WTC11 (cell line): ENCODE measurements around the gene CDC20B. TPM values are rescaled to one million over a fixed set of nuclear protein-coding genes. Genes with fewer than 3 reads are reported as not detected.
A peak's percentile ranks its signal among the peaks of the same experiment; 100 is the strongest.

Source experiments
- ATAC-seq: fragments of 200-7000 bp; cut with Tn5 transposase; 2 replicates; pipeline ENCODE4 v1.10.0; 2021; ENCODE audit warnings: mild to moderate bottlenecking, moderate library complexity
- CTCF ChIA-PET: fragments of 300-600 bp; sonication (Branson Sonifier 250); formaldehyde crosslinking; loops from one replicate; lab custom pipeline; 2021; ENCODE audit warnings: antibody characterized with exemption; lab: Charles Lee
- POLR2A ChIA-PET: fragments of 350-600 bp; sonication (Branson Sonifier 250); formaldehyde crosslinking; loops from one replicate; lab custom pipeline; 2021; ENCODE audit warnings: antibody characterized with exemption; lab: Charles Lee
- DNase-seq: peaks from one replicate; pipeline ENCODE4 v3.0.0; 2021; ENCODE audit warnings: low spot score
- H3K27ac Mint-ChIP-seq: 2 replicates; pipeline ENCODE4 v1.8.0; 2021; ENCODE audit warnings: mixed read lengths
- H3K27me3 Mint-ChIP-seq: 2 replicates; pipeline ENCODE4 v1.8.0; 2021; ENCODE audit warnings: low read depth, mild to moderate bottlenecking, moderate library complexity, mixed read lengths
- H3K36me3 Mint-ChIP-seq: 2 replicates; pipeline ENCODE4 v1.8.0; 2021; ENCODE audit warnings: mixed read lengths
- H3K4me1 Mint-ChIP-seq: 2 replicates; pipeline ENCODE4 v1.8.0; 2022; ENCODE audit warnings: mixed read lengths
- H3K4me3 Mint-ChIP-seq: 2 replicates; pipeline ENCODE4 v1.8.0; 2021; ENCODE audit warnings: mild to moderate bottlenecking, moderate library complexity, mixed read lengths
- H3K9me3 Mint-ChIP-seq: 2 replicates; pipeline ENCODE4 v1.8.0; 2021; ENCODE audit warnings: mixed read lengths
- FOXP1 ChIP-seq: sonication (generic); formaldehyde crosslinking; IDR thresholded peaks from 2 replicates; pipeline ENCODE4 v1.8.0; 2022; ENCODE audit warnings: missing genetic modification reagents, mild to moderate bottlenecking, moderate library complexity, borderline replicate concordance
- GRHL2 ChIP-seq: fragments of 250-450 bp; sonication (Bioruptor Pico); IDR thresholded peaks from 2 replicates; pipeline ENCODE4 v1.8.0; 2022; ENCODE audit warnings: mild to moderate bottlenecking, moderate library complexity; ENCODE audit not compliant: insufficient replicate concordance, severe bottlenecking
- HMGA2 ChIP-seq: fragments of 250-450 bp; sonication (Bioruptor Pico); IDR thresholded peaks from 2 replicates; pipeline ENCODE4 v1.4.0; 2021; ENCODE audit warnings: mild to moderate bottlenecking, moderate library complexity
- NFYB ChIP-seq: sonication (generic); formaldehyde crosslinking; conservative IDR thresholded peaks from 2 replicates; pipeline ENCODE4 v1.8.0; 2022; ENCODE audit warnings: low read depth, missing genetic modification reagents
- SMAD4 ChIP-seq: sonication (generic); formaldehyde crosslinking; IDR thresholded peaks from 2 replicates; pipeline ENCODE4 v1.8.0; 2022; ENCODE audit warnings: mild to moderate bottlenecking, missing genetic modification reagents
- TEAD1 ChIP-seq: sonication (generic); formaldehyde crosslinking; IDR thresholded peaks from 2 replicates; pipeline ENCODE4 v1.8.0; 2022; ENCODE audit warnings: mild to moderate bottlenecking, missing genetic modification reagents
- ZNF121 ChIP-seq: sonication (generic); formaldehyde crosslinking; IDR thresholded peaks from 2 replicates; pipeline ENCODE4 v1.8.0; 2023; ENCODE audit warnings: missing genetic modification reagents
- ZNF232 ChIP-seq: sonication (generic); formaldehyde crosslinking; IDR thresholded peaks from 2 replicates; pipeline ENCODE4 v1.8.0; 2022; ENCODE audit warnings: mild to moderate bottlenecking, missing genetic modification reagents
- ZNF263 ChIP-seq: sonication (generic); formaldehyde crosslinking; IDR thresholded peaks from 2 replicates; pipeline ENCODE4 v1.8.1; 2022; ENCODE audit warnings: low read depth, mild to moderate bottlenecking, moderate library complexity, missing genetic modification reagents
- total RNA-seq: library from RNA; stranded (reverse); gene quantifications from 3 replicates; pipeline ENCODE4 v1.2.3, GENCODE V29; 2021
- TF ChIP-seq, protein P1 (sequence below): fragments of 200-600 bp; IDR thresholded peaks from 2 replicates; pipeline ENCODE4 v1.8.0; 2022; ENCODE audit warnings: antibody characterized with exemption
- TF ChIP-seq, protein P2 (sequence below): fragments of 250-450 bp; sonication (Bioruptor Pico); IDR thresholded peaks from 2 replicates; pipeline ENCODE4 v1.9.0; 2021; ENCODE audit warnings: mild to moderate bottlenecking
- TF ChIP-seq, protein P3 (sequence below): sonication (generic); formaldehyde crosslinking; IDR thresholded peaks from 2 replicates; pipeline ENCODE4 v1.8.0; 2022; ENCODE audit warnings: missing genetic modification reagents
- TF ChIP-seq, protein P4 (sequence below): sonication (generic); formaldehyde crosslinking; conservative IDR thresholded peaks from 2 replicates; pipeline ENCODE4 v1.8.1; 2022; ENCODE audit warnings: mild to moderate bottlenecking, missing genetic modification reagents
- TF ChIP-seq, protein P5 (sequence below): sonication (generic); formaldehyde crosslinking; IDR thresholded peaks from 2 replicates; pipeline ENCODE4 v1.8.1; 2022; ENCODE audit warnings: missing genetic modification reagents, borderline replicate concordance

CDC20B gene
- total RNA-seq, 1 experiment from 2014 or later, result not detected

DNA sequence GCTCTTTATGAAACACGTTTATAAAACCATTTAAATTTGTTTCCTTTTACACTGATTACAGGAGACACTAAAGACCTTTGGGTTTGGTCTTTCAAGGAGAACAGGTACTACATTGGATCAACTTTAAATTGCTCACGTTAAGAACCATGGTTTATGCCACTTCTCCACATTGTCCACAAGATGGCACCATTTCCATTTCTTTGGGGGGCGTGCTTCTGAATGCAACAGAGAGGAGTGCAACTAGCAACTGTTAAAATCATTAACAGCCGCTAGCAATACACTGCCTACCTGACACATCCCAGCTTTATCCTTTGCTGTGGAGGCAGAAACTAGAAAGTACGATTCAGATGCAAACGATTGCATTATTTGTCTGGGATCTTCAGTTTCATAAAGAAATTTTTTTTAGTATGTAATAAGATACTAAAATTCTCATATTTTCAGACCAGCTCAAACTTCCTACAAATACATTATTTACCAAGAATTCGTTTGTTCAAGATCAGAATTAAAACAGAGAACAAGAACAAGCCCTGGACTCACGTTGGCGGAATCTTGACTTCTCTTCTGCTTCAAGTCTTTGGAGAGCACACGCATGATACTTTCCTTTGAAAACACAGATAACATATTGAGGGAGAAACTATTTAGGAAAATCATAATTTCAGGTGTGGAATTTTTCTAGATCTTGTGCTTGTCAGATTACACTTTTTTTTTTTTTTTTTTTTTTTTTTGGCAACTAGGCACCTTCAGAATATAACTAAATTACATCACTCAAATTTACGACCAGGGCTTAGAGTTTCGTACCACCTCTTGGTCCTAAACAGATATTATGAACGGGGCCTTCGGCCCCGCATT, 702 bp downstream of the CDC20B start:
- DNase-seq, result peak; percentile 26
- Mint-ChIP-seq H3K36me3 (no peaks in the 10 kb centered on the region), H3K4me1 (peaks cover 33% of the 10 kb centered on the region), H3K27me3 (peaks cover 66% of the 10 kb centered on the region), H3K27ac (no peak overlapping the region), H3K4me3 (peak overlapping the region; percentile 74), H3K9me3 (no peaks in the 10 kb centered on the region)
- peak; percentile 9 for ATAC-seq
- ChIA-PET POLR2A (interaction anchor here (1.0 kb wide), 1 partner anchor 10 kb away, joined by 3 read pairs; no protein-coding TSS in a partner anchor), CTCF (interaction anchor here (0.5 to 3.8 kb wide), 15 partner anchors 13 to 1037 kb away, joined by 3 to 48 read pairs (median 4); partner anchors contain the start of genes CCNO, GPX8 and MCIDAS)
- TF ChIP-seq, protein P1, sequence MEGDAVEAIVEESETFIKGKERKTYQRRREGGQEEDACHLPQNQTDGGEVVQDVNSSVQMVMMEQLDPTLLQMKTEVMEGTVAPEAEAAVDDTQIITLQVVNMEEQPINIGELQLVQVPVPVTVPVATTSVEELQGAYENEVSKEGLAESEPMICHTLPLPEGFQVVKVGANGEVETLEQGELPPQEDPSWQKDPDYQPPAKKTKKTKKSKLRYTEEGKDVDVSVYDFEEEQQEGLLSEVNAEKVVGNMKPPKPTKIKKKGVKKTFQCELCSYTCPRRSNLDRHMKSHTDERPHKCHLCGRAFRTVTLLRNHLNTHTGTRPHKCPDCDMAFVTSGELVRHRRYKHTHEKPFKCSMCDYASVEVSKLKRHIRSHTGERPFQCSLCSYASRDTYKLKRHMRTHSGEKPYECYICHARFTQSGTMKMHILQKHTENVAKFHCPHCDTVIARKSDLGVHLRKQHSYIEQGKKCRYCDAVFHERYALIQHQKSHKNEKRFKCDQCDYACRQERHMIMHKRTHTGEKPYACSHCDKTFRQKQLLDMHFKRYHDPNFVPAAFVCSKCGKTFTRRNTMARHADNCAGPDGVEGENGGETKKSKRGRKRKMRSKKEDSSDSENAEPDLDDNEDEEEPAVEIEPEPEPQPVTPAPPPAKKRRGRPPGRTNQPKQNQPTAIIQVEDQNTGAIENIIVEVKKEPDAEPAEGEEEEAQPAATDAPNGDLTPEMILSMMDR, result peak; percentile 56
- TF ChIP-seq ZNF232 (CRISPR knock-in tag) (0 out of 2 replicates have a peak, but pooled peaks have one; percentile 31), GRHL2 (CRISPR knock-in tag) (no peak)

DNA sequence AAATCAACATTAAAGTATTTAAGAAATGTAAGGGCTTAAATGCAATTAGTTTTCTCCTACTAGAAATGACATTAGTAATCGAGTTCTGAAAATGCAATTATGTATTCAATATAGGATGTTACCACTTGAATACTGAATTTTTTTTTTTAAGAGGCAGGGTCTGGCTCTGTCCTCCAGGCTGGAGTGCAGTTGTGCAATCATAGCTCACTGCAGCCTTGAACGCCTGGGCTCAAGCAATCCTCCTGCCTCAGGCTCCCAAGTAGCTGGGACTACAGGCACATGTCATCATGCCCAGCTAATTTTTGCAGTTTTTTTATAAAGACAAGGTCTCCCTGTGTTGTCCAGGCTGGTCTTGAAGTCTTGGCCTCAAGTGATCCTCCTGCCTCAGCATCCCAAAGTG, 1.5 kb downstream of the CDC20B start:
- Mint-ChIP-seq H3K4me3 (no peak overlapping the region), H3K4me1 (peaks cover 27% of the 10 kb centered on the region), H3K27me3 (peaks cover 58% of the 10 kb centered on the region), H3K9me3 (no peaks in the 10 kb centered on the region), H3K27ac (no peak overlapping the region)
- POLR2A ChIA-PET, result no interaction called here
- no peak for ATAC-seq
- TF ChIP-seq NFYB (CRISPR knock-in tag), result no peak
- TF ChIP-seq, protein P2, sequence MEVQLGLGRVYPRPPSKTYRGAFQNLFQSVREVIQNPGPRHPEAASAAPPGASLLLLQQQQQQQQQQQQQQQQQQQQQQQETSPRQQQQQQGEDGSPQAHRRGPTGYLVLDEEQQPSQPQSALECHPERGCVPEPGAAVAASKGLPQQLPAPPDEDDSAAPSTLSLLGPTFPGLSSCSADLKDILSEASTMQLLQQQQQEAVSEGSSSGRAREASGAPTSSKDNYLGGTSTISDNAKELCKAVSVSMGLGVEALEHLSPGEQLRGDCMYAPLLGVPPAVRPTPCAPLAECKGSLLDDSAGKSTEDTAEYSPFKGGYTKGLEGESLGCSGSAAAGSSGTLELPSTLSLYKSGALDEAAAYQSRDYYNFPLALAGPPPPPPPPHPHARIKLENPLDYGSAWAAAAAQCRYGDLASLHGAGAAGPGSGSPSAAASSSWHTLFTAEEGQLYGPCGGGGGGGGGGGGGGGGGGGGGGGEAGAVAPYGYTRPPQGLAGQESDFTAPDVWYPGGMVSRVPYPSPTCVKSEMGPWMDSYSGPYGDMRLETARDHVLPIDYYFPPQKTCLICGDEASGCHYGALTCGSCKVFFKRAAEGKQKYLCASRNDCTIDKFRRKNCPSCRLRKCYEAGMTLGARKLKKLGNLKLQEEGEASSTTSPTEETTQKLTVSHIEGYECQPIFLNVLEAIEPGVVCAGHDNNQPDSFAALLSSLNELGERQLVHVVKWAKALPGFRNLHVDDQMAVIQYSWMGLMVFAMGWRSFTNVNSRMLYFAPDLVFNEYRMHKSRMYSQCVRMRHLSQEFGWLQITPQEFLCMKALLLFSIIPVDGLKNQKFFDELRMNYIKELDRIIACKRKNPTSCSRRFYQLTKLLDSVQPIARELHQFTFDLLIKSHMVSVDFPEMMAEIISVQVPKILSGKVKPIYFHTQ (CRISPR knock-in tag), result no peak
- TF ChIP-seq, all 79 proteins: peak for 0
- H3K36me3 Mint-ChIP-seq, result no peaks in the 10 kb centered on the region
- DNase-seq, result no peak
- CTCF ChIA-PET, result interaction anchor here (0.5 to 3.8 kb wide), 13 partner anchors 12 to 1038 kb away, joined by 3 to 48 read pairs (median 4); partner anchors contain the start of genes CCNO, GPX8 and MCIDAS

DNA sequence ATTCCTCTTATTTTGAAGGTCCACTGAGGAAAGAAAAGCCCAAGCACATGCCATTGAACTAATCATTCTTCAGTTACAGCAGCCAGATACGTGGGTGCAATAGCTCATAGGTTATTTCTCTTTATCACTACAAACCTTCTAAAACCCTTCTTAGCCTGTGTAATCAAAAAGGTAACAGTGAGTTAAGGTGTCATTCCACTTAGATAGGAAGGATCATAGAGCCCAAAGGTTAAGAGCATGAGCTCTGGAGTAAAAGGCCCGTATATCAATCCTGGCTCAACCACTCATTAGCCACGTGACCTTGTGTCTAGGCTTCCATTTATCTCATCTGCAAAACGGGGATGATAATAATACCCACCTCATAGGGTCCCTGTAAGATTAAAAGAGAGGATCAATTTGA, 10.3 kb downstream of the CDC20B start:
- H3K4me3 Mint-ChIP-seq, result no peak overlapping the region
- TF ChIP-seq, protein P3, sequence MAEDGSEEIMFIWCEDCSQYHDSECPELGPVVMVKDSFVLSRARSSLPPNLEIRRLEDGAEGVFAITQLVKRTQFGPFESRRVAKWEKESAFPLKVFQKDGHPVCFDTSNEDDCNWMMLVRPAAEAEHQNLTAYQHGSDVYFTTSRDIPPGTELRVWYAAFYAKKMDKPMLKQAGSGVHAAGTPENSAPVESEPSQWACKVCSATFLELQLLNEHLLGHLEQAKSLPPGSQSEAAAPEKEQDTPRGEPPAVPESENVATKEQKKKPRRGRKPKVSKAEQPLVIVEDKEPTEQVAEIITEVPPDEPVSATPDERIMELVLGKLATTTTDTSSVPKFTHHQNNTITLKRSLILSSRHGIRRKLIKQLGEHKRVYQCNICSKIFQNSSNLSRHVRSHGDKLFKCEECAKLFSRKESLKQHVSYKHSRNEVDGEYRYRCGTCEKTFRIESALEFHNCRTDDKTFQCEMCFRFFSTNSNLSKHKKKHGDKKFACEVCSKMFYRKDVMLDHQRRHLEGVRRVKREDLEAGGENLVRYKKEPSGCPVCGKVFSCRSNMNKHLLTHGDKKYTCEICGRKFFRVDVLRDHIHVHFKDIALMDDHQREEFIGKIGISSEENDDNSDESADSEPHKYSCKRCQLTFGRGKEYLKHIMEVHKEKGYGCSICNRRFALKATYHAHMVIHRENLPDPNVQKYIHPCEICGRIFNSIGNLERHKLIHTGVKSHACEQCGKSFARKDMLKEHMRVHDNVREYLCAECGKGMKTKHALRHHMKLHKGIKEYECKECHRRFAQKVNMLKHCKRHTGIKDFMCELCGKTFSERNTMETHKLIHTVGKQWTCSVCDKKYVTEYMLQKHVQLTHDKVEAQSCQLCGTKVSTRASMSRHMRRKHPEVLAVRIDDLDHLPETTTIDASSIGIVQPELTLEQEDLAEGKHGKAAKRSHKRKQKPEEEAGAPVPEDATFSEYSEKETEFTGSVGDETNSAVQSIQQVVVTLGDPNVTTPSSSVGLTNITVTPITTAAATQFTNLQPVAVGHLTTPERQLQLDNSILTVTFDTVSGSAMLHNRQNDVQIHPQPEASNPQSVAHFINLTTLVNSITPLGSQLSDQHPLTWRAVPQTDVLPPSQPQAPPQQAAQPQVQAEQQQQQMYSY (CRISPR knock-in tag), result no peak
- TF ChIP-seq ZNF121, result no peak
- no peak for TF ChIP-seq ZNF263 (CRISPR knock-in tag)
- TF ChIP-seq, protein P4, sequence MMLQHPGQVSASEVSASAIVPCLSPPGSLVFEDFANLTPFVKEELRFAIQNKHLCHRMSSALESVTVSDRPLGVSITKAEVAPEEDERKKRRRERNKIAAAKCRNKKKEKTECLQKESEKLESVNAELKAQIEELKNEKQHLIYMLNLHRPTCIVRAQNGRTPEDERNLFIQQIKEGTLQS, result no peak
- TF ChIP-seq, protein P2 (CRISPR knock-in tag), result no peak
- no peak for TF ChIP-seq TEAD1
- TF ChIP-seq, protein P5, sequence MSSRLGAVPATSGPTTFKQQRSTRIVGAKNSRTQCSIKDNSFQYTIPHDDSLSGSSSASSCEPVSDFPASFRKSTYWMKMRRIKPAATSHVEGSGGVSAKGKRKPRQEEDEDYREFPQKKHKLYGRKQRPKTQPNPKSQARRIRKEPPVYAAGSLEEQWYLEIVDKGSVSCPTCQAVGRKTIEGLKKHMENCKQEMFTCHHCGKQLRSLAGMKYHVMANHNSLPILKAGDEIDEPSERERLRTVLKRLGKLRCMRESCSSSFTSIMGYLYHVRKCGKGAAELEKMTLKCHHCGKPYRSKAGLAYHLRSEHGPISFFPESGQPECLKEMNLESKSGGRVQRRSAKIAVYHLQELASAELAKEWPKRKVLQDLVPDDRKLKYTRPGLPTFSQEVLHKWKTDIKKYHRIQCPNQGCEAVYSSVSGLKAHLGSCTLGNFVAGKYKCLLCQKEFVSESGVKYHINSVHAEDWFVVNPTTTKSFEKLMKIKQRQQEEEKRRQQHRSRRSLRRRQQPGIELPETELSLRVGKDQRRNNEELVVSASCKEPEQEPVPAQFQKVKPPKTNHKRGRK (CRISPR knock-in tag), result no peak
- TF ChIP-seq HMGA2 (CRISPR knock-in tag), result no peak
- TF ChIP-seq FOXP1, result no peak
- no peak for TF ChIP-seq SMAD4
- TF ChIP-seq, all 79 proteins: peak for 0
- H3K4me1 Mint-ChIP-seq, result peaks cover 8% of the 10 kb centered on the region
- POLR2A ChIA-PET, result interaction anchor here (1.0 kb wide), 1 partner anchor 11 kb away, joined by 3 read pairs; the partner anchor contains the start of gene CDC20B
- ATAC-seq, result no peak
- no peaks in the 10 kb centered on the region for H3K27me3 Mint-ChIP-seq
- H3K27ac Mint-ChIP-seq, result no peak overlapping the region
- CTCF ChIA-PET, result interaction anchor here (1.3 kb wide), 1 partner anchor 17 kb away, joined by 3 read pairs; no protein-coding TSS in a partner anchor
- no peak for DNase-seq
- H3K36me3 Mint-ChIP-seq, result peaks cover 21% of the 10 kb centered on the region
- H3K9me3 Mint-ChIP-seq, result no peaks in the 10 kb centered on the region
